GM10266 (cell line): ENCODE data around the gene WDR43.

Experiments
- DNase-seq: peaks from one replicate; pipeline ENCODE4 v3.0.0; 2012; ENCODE audit errors: extremely low spot score
- TF ChIP-seq, protein P1 (sequence below): IDR thresholded peaks from 2 replicates; pipeline ENCODE4 v1.5.1; 2012; ENCODE audit warnings: mild to moderate bottlenecking, low read depth; ENCODE audit not compliant: control insufficient read depth, insufficient read depth; ENCODE audit errors: missing control alignments

The WDR43 gene

DNA sequence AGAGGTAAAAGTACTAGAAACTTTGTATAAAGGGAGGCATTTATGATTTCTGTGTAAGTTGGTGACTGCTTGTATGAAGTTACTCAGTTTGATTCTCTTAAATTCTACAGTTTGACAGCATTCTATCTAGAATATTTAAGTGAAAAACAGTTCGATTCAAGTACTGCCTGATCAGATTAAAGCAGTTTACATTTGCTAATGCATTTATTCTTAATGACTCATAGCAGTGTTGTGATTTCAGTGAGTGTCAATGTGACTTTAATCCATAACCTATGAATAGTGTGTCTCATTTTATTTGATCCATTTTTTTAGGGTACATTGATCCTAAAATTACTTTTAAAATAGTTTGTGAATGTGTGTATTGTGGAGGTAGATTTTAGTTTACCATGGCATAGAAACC lies 35.7 kb downstream of the WDR43 start:
- no peak for DNase-seq
- TF ChIP-seq, protein P1, sequence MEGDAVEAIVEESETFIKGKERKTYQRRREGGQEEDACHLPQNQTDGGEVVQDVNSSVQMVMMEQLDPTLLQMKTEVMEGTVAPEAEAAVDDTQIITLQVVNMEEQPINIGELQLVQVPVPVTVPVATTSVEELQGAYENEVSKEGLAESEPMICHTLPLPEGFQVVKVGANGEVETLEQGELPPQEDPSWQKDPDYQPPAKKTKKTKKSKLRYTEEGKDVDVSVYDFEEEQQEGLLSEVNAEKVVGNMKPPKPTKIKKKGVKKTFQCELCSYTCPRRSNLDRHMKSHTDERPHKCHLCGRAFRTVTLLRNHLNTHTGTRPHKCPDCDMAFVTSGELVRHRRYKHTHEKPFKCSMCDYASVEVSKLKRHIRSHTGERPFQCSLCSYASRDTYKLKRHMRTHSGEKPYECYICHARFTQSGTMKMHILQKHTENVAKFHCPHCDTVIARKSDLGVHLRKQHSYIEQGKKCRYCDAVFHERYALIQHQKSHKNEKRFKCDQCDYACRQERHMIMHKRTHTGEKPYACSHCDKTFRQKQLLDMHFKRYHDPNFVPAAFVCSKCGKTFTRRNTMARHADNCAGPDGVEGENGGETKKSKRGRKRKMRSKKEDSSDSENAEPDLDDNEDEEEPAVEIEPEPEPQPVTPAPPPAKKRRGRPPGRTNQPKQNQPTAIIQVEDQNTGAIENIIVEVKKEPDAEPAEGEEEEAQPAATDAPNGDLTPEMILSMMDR = no peak

DNA sequence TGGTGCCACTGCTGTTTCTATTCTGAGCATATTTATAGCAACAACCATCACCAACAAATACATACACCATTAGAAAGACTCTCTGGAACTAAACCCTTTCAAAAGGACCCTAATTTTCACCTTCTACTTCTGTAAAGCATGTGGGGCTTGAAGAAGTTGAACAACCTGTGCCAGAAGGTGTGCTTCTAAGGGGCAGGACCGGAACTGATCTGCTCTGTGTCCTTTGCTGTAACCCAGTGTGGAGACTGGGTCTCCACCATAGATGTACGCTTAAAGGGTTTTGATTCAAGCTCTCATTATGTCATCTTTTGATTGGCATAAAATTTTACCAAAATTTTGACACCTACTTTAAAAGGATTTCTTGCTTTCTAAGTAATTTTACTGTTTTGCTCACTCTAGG lies 40.3 kb downstream of the WDR43 start:
- TF ChIP-seq, protein P1 = no peak

DNA sequence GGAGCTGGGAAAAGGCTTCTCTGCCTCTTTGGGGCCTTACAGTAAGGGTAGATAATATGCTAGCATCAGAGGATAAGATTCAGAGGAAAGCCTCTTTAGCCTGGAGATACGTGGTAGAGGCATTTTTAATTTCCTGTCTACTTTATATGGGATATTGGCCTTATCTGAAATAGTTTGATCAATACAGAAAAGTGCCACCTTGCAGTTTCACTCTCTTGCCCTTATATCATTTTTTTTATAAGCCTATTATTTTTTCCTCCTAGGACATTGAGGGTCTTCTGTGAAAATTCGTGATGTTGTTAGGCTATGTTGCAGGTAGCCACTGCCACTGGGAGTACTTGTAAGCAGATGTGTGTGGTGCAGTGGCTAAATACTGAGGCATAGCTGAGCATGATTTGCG lies 46.5 kb downstream of the WDR43 start:
- no peak for DNase-seq
- TF ChIP-seq, protein P1 = no peak

More for the DNA sequence above, 40.3 kb downstream of the WDR43 start:
- DNase-seq = no peak

DNA sequence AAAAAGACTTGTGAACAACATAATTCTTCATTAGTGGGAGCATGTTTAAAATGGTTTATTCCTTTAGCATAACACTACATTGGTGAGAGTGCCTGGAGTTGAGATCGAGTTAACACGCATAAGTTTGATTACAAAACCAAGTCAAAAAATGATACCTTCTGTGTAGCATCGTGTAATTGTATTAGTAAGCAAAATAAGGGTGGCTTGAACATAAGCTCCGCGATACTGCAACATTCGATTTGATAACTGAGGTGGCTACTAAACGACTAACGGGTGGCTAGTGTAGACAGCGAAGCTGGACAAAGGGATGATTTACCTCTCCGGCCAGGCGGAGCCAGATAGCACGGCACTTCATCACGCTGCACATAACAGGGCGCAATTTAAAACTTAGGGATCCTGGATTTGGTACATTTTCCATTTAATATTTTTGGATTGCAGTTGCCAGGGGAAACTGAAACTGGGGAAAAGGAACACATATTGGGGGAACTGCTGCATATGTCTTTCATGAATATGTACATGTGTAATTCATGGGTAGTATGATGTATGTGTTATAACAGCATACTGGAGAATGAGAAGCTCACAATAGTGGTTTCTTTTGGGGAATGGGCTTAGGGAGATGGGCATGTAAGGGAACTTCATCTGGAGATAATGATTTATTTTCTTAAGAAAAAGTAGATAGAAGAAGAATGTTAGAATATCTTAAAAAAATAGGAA lies 50.2 kb downstream of the WDR43 start:
- no peak for DNase-seq
- TF ChIP-seq, protein P1 = no peak

DNA sequence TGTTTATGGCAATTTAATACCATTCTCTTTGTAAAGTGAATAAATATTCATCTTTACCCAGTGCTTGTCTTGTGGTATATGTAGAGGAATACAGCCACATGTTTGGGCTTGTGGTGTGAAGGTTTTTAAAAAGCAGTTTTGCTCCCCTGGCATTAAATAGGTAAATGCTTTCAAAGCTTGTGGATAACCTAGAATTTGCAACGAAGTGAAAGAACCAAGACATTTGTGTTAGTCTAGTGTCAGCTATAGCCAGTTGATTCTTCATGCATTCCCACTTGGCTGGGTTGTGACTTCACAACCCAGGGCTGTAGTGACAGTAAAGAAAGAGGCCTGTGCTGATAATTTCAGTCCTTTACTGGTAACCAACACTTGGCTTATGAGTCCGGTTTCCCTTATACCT lies 53.7 kb downstream of the WDR43 start:
- DNase-seq = no peak
- TF ChIP-seq, protein P1 = no peak

DNA sequence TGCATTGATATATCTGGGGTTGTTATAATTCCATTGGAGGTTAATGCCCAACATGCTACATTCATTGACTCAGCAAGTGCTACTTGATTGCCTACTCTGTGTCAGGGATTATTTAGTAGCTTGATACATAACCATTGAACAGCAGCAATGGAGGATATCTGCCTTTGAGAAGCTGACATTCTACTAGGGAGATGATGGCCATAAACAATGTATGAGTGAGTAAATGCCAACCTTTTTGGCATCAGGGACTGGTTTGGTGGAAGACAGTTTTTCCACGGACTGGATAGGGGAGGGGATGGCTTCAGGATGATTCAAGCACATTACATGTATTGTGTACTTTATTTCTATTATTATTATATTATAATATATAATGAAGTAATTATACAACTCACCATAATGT lies 54.7 kb downstream of the WDR43 start:
- no peak for DNase-seq
- TF ChIP-seq, protein P1 = no peak

DNA sequence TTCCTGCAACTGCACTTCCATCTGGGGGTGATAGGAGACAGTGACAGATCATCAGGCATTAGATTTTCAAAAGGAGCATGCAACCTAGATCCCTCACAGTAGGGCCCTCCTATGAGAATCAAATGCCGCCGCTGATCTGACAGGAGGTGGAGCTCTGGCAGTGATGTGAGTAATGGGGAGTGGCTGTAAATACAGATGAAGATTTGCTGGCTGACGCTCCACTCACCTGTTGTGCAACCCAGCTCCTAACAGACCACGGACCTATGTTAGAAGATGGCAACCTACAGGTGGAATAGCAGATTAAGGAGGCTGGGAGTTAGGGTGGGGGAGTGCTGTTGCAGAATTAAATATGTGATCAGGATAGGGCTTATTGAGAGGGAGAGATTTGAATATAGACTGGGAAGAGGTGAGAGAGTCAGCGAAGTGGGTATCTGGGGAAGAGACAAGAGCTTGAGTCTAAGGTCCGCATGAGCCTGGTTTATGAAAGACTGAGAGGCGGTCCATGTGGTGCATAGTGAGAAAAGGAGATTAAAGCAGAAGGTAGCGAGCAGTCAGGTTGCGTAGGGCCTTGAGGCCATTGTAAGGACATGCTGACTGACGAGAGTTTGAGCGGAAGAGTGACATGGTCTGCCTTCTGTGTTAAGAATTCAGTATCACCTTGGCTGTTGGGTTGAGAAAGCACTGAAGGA lies 55.3 kb downstream of the WDR43 start:
- TF ChIP-seq, protein P1 = no peak
- no peak for DNase-seq
